ENCODE measurements around the gene C19orf47. TPM values are rescaled to one million over a fixed set of nuclear protein-coding genes. Genes with fewer than 3 reads are reported as not detected.

The C19orf47 gene
- total RNA-seq, 1 experiment from 2014 or later: 32.8 TPM

- in situ Hi-C loops (cut with HindIII; ENCODE audit: low pct_unique_long_range_greater_than_20kb, low sequenced_read_pairs): no loop called here
- DNase-seq (ENCODE audit: low read depth): no peak
These were observed 45.8 kb downstream of the C19orf47 start for GRCh38 chr19:40302224-40303011.

GRCh38 chr19:40300668-40301067 lies 47.5 kb downstream of the C19orf47 start:
- DNase-seq (ENCODE audit: low read depth): no peak
- in situ Hi-C loops (cut with HindIII; ENCODE audit: low pct_unique_long_range_greater_than_20kb, low sequenced_read_pairs): no loop called here

DNA sequence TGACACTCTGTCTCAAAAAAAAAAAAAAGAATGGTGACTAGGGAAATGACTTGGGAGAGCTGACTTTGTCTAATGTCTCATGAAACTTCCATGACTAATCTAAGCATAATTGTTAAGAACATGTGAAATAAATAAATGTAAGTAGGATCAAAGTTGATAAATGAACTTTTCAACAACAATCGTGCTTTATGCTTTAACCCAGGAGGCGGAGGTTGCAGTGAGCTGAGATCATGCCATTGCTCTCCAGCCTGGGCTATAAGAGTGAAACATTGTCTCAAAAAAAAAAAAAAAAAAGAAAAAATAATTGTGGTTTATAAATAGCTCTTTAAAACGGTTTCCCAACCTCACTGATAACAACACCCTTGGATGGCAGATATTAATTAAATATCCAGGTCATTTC lies 50.2 kb downstream of the C19orf47 start:
- in situ Hi-C loops (cut with HindIII; ENCODE audit: low pct_unique_long_range_greater_than_20kb, low sequenced_read_pairs): no loop called here
- DNase-seq (ENCODE audit: low read depth): no peak

DNA sequence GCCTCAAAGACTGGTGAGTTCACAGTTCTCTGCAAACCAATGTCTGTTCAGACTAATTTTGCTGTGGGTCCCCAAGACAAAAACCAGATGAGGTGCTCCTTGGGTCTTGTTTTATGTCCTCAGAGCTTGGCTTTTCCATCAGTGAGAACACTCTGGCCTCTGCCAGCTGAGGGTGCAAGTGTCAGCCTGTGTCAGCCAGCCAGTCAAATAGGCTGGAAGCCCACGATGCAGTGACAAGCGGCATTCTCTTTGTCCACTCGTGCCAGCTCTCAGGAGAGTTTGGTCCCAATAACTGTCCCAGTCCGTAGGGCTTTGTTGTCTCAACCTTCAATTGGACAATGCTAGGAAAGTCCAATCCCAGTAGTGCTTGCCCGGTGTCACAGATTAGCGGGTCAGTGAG lies 53.6 kb downstream of the C19orf47 start:
- in situ Hi-C loops (cut with HindIII; ENCODE audit: low pct_unique_long_range_greater_than_20kb, low sequenced_read_pairs): no loop called here
- DNase-seq (ENCODE audit: low read depth): no peak

GRCh38 chr19:40286971-40287421 lies 61.2 kb downstream of the C19orf47 start:
- in situ Hi-C loops (cut with HindIII; ENCODE audit: low pct_unique_long_range_greater_than_20kb, low sequenced_read_pairs): no loop called here
- DNase-seq (ENCODE audit: low read depth): no peak

DNA sequence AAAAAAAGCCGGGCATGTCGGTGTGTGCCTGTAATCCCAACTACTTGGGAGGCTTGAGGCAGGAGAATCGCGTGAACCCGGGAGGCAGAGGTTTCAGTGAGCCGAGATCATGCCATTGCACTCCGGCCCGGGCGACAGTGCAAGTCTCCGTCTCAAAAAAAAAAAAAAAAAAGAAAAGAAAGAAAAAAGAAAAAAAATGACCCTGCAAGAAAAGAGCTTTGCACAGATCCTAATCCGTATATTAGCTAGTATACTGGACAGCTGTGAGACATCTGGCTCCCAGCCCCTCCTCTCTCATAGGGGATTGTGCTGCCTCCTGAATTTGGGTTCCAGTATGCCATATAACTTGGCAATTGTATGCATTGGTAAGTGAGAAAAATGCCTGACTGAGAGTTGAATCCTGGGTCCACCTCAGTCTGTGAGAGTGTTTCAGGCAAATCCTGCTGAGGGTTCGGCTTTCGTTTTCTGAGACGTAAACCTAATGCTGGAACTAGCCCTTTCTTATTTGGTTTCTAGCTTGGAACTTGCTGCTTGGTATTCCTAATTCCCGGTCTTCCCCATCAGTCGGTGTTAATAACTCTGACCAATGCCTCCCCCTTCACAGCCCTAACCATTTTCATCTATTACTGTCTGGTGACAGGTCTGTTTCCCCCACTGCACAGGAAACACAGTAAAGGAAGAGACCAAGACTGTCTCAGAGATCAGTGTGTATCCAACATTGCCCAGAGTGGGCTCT lies 61.8 kb downstream of the C19orf47 start:
- in situ Hi-C loops (cut with HindIII; ENCODE audit: low pct_unique_long_range_greater_than_20kb, low sequenced_read_pairs): no loop called here
- DNase-seq (ENCODE audit: low read depth): no peak

DNA sequence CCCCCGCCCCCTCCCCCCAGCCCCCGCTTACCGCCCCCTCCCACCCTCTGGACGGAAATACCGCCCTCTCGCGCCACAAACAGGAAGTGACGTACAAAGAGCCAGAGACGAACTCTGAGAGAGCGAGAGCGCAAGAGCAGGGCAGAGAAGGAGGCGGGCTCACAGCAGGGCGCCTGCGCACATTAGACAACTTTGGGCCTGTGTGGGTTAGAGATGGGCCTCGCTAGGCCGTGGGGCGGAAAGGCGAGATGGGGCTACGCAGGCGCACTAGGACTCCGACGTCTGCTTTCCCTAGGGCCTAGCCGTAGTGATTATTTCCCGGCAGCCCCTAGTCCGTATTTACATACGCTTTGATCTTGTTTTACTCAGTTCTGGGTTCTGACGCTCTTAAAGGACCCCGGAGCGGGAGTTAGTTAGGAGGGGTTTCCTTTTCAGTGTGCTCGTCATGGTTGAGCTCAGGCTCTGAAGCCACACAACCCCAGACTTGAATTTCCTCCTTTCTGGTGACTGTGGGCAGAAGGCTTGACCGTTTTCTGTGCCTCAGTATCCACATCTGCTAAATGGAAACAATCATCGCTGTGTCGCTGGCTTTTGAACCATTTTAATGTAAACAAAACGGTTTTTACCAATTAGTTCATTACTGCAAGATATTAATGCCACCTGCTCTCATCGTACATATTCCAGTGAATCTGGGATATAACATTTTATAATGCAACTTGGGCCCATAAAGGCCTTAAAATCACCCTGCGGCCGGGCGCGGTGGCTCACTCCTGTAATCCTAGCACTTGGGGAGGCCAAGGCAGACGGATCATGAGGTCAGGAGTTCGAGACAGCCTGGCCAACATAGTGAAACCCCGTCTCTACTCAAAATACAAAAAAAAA lies 62.6 kb downstream of the C19orf47 start:
- in situ Hi-C loops (cut with HindIII; ENCODE audit: low pct_unique_long_range_greater_than_20kb, low sequenced_read_pairs): no loop called here
- DNase-seq (ENCODE audit: low read depth): peak; percentile 99

DNA sequence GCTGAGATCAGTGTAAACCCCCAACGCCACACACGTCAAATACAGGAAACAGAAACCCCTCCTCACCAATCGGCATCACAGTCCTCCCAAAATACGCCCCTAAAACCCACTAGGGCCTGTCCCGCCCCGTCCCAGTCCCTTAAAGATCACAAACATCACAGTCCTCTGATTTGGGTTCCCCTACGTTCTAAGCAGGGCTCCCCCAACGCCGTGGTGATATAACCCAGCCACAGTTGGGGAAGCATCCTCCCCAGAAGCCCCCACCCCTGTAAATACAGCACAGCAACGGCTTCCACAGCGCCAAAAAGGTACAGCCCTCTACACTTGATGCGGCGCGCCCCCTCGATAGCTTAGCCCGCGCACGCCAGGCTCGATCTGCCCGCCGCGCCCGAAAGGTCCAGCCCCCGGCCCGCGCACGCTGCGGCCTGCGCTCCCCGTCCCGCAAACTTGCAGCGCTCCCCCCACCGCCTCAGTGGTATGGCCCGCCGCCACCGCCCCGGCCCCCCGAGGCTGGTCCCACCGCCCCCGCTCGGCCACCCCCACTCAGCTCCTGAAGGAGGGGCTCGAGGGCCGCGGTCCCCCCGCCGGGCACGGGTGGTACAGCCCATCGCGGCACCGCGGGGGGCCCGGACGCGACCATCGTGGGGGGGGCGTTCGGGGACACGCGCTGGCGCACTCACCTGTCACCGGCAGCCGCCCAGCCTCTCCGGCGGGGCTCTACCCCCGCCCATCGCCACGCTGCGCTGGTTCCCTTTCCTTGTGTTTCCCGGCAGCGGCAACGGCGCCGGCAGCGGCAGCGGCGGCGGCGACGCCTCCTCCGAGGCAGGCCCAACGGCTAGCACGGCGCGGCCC lies 63.5 kb downstream of the C19orf47 start, which contains the start of gene AKT2:
Gene AKT2, minus strand, starts transcription at position 845 of the 852 bp plus-strand sequence. CDS start 20,078 bp downstream, outside the sequence.
- DNase-seq (ENCODE audit: low read depth): no peak
- in situ Hi-C loops (cut with HindIII; ENCODE audit: low pct_unique_long_range_greater_than_20kb, low sequenced_read_pairs): no loop called here

DNA sequence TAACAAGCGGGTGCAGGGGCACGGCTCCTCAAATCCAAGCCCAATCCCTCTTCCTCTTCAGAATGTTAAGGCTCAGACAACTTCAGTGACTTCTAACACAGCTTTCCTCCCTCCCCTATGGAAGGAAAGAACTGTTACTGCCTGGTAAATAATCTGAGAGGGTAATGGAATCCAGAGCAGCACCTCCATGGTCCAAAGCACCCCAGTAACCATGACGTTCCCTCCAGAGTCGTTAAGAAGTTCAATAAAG lies 64.0 kb downstream of the C19orf47 start:
- in situ Hi-C loops (cut with HindIII; ENCODE audit: low pct_unique_long_range_greater_than_20kb, low sequenced_read_pairs): no loop called here
- DNase-seq (ENCODE audit: low read depth): no peak

DNA sequence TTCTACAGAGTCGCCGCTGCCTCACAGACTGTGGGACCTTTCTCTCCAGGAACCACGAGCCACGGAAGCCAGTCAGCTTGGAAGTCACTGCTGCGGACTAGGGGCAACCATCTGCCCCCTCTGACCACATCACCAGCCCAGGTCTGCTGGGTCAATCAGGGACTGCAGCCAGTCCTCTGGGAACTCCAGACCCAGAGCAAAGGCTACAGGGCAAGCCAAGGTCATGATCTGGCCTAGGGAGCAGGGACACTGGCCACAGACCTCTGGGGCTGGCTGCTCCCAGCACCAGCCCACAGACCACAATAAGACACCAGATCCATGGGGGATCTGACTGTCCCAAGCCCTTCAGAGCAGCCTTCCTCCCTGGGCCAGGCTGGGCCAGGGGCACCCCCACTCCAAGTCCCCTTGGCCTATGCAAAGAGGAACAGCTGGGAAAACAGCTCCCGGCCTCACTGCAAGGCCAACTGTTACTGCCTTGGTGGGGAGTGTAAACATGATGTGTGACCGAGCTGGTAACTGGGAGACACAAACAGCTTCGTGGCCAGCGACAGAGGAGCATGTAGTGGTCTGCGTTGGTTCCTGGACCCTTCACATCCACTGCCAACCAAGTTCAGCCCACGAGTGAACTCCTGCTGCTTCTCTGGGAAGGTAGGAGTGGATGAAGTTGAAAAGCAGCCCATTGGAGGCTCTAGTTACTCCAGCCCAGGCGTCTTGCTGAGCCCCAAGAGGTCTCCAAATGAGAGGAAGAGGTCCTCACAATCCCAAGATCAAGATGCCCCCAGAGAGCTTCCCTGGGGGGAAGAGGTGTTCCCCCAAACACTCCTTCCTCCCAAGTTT lies 64.6 kb downstream of the C19orf47 start:
- DNase-seq (ENCODE audit: low read depth): no peak
- in situ Hi-C loops (cut with HindIII; ENCODE audit: low pct_unique_long_range_greater_than_20kb, low sequenced_read_pairs): no loop called here

DNA sequence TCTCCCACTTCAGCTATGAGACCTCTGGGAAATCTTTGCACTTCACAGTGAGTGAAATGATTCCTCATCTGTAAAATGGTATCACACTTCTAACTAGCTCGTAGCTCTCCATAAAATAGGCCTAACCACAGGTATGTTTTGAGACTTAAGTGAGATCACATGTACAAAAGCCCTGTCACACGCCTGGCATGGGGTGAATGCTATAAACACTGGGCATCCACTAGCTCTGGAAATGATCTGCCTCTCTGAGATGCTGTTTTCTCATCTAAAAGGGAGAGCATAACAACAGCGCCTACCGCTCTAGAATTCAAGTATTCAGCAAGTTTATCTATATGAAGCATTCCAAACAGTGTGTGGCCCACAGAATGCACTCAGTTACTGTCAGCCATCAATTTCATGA lies 65.3 kb downstream of the C19orf47 start:
- in situ Hi-C loops (cut with HindIII; ENCODE audit: low pct_unique_long_range_greater_than_20kb, low sequenced_read_pairs): no loop called here
- DNase-seq (ENCODE audit: low read depth): no peak

GRCh38 chr19:40282209-40282580 lies 66.0 kb downstream of the C19orf47 start:
- in situ Hi-C loops (cut with HindIII; ENCODE audit: low pct_unique_long_range_greater_than_20kb, low sequenced_read_pairs): no loop called here
- no peak for DNase-seq (ENCODE audit: low read depth)

- no peak for DNase-seq (ENCODE audit: low read depth)
- in situ Hi-C loops (cut with HindIII; ENCODE audit: low pct_unique_long_range_greater_than_20kb, low sequenced_read_pairs): no loop called here
These were observed 66.6 kb downstream of the C19orf47 start for GRCh38 chr19:40281381-40282208.

- in situ Hi-C loops (cut with HindIII; ENCODE audit: low pct_unique_long_range_greater_than_20kb, low sequenced_read_pairs): no loop called here
- no peak for DNase-seq (ENCODE audit: low read depth)
These were observed 67.5 kb downstream of the C19orf47 start for GRCh38 chr19:40280608-40281221.

DNA sequence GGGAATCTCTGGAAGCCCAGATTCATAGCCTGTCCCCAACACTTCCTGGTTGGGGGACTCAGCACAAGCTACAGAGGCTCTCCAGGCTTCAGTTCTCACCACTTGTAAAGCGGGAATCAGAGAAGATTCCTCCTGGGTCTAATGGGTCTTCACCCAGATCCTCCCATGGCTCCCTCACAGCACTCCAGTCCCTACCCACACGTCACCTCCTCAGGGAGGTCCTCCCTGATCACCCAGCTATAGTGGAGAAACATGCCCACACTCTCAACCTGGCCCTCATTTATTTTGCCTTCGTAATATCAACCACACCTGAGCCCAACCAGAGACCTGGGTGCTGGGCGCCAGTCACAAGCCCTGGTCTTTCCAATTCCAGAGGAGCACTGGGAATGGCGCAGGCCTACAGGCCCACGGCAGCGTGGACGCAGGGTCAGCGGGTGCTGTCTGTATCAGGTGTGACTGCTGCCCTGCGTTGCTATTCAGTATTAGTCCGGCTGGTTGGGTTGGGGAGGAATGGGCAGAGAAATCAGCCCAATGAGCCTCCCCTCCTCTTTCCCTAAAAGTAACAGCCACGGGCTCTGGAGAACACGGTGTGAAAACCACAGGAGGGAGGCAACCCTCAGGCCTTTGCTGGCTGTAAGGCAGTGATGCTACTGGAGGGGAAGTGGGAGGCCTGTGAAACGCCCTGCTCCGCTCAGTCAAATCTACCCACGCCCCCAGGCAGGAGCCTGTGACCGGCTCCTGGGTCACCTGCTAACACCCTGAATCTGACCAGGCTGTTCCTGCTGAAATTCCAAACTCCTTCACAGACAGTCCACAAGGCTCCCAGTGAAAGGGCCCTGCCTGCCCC lies 68.2 kb downstream of the C19orf47 start:
- no peak for DNase-seq (ENCODE audit: low read depth)
- in situ Hi-C loops (cut with HindIII; ENCODE audit: low pct_unique_long_range_greater_than_20kb, low sequenced_read_pairs): no loop called here

Data from Caki2 (cell line).